ENCODE data around the gene SYNJ2.
"Not testable (repeated sequence)": the region's sequence is repeated elsewhere in the genome, so short reads cannot be mapped to it uniquely, and the experiment has no call there.

SYNJ2 gene

DNA sequence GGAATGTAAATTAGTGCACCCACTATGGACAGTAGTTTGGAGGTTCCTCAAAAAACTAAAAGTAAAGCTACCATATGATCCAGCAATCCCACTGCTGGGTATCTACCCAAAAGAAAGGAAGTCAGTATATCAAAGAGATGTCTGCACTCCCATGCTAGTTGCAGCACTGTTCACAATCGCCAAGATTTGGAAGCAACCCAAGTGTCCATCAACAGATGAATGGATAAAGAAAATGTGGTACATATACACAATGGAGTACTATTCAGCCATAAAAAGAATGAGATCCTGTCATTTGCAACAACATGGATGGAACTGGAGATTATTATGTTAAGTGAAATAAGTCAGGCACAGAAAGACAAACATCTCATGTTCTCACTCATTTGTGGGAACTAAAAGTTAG lies 30.8 kb upstream of the SYNJ2 start:
- not testable (repeated sequence) for ATAC-seq (replicated peaks); DNase-seq

DNA sequence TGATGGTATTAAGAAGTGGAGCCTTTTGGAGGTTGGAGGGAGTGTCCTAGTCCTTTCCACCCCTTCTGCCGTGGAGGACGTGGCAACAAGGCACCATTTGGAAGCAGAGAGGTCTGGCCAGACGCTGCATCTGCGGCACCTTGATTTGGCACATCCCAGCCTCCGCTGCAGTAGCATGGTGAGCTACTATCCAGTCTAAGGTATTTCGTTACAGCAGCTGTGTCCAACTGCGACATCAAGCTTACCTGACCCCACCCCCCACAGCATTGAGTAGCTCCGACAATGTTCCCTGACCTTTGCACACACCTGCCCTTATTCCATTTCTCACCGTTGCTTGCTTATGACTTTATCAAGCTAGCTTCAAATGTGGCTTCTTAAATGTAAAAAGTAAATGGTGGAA lies 29.8 kb upstream of the SYNJ2 start:
- peaks cover 14 to 34% of the 10 kb centered on the region in 2 donors for H3K27me3 Mint-ChIP-seq
- H3K4me3 Mint-ChIP-seq = no peak overlapping the region
- no peak overlapping the region for H3K27ac Mint-ChIP-seq
- no peaks in the 10 kb centered on the region for H3K36me3 Mint-ChIP-seq (ENCODE audit: insufficient read depth)
- no peak for DNase-seq
- H3K9me3 Mint-ChIP-seq = no peaks in the 10 kb centered on the region
- ATAC-seq (replicated peaks) = no peak
- H3K4me1 Mint-ChIP-seq (ENCODE audit: low read depth in 2 of 2) = no peaks in the 10 kb centered on the region

More for the DNA sequence above, 30.8 kb upstream of the SYNJ2 start:
- not testable (repeated sequence) for H3K4me3 Mint-ChIP-seq; H3K9me3 Mint-ChIP-seq; H3K4me1 Mint-ChIP-seq (ENCODE audit: low read depth in 2 of 2); H3K27ac Mint-ChIP-seq; H3K36me3 Mint-ChIP-seq (ENCODE audit: insufficient read depth)
- peaks cover 14 to 35% of the 10 kb centered on the region in 2 donors for H3K27me3 Mint-ChIP-seq

DNA sequence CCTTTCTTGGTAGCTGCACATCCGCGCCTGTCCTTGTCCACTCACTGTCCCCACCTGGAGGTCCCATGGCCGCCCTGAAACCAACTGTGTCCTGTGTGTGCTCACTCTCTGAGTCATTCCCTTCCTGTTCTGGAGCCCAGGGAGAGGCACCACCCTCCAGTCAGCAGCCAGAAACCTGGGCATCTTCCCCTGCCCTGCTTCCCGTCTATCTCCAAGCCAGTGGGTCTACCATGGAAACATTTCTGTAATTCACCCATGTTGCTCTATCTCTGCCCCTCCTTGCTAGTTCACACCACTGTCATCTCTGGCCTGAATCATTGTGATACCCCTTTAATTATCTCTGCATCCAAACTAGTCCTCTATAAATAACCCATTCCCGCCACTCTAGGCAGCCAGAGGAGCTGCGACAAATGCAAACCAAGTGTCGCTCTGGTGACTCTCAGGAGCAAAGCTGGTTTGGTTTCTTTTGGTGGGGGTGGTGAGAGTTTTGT lies 28.8 kb upstream of the SYNJ2 start:
- H3K9me3 Mint-ChIP-seq = no peaks in the 10 kb centered on the region
- no peaks in the 10 kb centered on the region for H3K4me1 Mint-ChIP-seq (ENCODE audit: low read depth in 2 of 2)
- peak overlapping the region in 1 of 2 donors; percentile 13 for H3K27ac Mint-ChIP-seq
- H3K27me3 Mint-ChIP-seq = peaks cover 14 to 29% of the 10 kb centered on the region in 2 donors
- H3K4me3 Mint-ChIP-seq = no peak overlapping the region
- no peak for DNase-seq
- H3K36me3 Mint-ChIP-seq (ENCODE audit: insufficient read depth) = no peaks in the 10 kb centered on the region
- no peak for ATAC-seq (replicated peaks)

DNA sequence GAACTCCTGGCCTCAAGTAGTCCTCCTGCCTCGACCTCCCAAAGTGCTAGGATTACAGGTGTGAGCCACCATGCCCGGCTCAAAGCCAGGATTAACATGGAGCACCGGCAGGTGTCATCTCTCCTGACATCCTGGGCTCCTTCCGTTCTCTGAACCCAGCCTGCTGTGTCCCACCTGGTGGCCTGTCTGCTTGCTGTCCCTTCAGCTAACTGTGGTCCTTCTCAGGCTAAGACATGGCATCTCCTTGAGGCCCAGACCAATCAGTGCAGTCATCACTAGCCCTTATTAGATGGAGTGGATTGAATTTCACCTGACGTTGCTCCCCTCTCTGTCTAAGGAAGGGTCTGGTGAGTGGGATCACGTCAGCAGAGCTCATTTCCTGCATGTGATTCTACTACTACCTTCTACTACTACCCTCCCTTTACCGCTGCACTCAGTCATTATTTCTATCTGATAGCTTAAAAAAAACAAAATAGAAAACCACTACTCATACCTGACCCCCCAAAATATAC lies 28.0 kb upstream of the SYNJ2 start:
- no peak for DNase-seq
- peaks cover 2 to 4% of the 10 kb centered on the region in 2 donors for H3K9me3 Mint-ChIP-seq
- H3K4me3 Mint-ChIP-seq = no peak overlapping the region
- H3K27me3 Mint-ChIP-seq = peaks cover 14 to 29% of the 10 kb centered on the region in 2 donors
- no peaks in the 10 kb centered on the region for H3K4me1 Mint-ChIP-seq (ENCODE audit: low read depth in 2 of 2)
- H3K27ac Mint-ChIP-seq = peak overlapping the region in 1 of 2 donors; percentile 77
- no peak for ATAC-seq (replicated peaks)
- H3K36me3 Mint-ChIP-seq (ENCODE audit: insufficient read depth) = no peaks in the 10 kb centered on the region

DNA sequence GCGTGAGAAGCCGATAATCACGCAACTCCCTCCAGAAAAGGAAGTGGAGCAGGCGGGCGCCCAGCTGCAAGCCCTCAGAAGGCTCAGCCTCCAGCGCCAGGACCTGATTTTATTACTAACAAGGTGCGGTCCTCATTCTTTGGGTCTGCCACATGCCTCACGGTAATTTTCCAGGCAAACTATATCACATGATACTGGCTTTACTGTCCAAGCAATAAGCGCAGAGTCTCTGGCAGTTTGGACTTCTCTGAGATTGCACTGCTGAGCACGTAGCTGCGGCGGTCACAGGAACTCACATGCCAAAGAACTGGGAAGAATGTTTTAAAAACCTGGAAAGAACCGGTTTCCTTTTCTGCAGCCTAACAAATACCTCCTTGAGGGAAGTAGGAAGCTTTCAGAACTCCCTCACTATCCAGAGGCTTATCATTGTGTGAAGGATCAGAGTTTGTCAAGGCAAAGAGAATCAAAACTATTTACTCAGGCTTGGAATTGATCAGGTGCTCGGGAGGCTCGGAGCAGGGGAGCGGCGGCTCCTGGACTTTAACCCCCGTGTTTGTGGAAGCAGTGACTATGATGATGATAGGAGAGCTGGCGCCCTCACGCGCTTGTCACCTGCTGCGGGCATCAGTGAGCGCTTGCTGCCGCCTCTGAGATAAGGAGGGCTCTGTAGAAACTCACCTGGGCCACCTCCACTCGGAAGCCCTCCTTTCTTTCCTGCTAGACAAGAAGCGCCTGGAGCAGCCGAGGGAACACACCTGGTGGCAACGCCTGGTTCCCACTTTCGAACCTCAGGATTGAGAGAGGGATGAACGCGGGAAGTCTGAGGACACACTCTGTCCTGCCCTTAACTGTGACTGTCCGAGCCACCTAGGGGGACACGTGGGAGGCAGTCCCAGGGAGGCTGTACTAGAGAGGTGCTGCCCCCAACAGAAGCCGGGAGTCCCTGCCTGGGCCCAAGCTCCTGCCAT lies 27.2 kb upstream of the SYNJ2 start:
- peaks cover 14 to 29% of the 10 kb centered on the region in 2 donors for H3K27me3 Mint-ChIP-seq
- ATAC-seq (replicated peaks) (no peak), DNase-seq (no peak)
- peaks cover 4 to 12% of the 10 kb centered on the region in 2 donors for H3K9me3 Mint-ChIP-seq
- H3K36me3 Mint-ChIP-seq (ENCODE audit: insufficient read depth) = no peaks in the 10 kb centered on the region
- peak overlapping the region in 1 of 2 donors; percentile 77 for H3K27ac Mint-ChIP-seq
- no peaks in the 10 kb centered on the region for H3K4me1 Mint-ChIP-seq (ENCODE audit: low read depth in 2 of 2)
- H3K4me3 Mint-ChIP-seq = no peak overlapping the region

DNA sequence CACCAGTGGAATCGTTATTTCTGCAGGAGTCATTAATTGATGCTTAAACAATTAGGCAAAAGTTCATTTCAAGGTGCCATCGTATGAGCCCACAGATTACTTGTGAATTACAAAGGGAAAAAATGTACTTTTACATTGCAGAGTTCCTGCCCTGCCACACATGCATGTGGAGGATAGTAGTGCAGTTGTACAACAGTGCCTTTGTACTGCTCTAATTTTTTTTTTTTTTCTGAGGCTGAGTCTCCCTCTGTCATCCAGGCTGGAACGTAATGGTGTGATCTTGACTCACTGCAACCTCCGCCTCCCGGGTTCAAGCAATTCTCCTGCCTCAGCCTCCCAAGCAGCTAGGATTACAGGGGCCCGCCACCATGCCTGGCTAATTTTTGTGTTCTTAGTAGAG lies 26.0 kb upstream of the SYNJ2 start:
- Mint-ChIP-seq H3K4me1 (ENCODE audit: low read depth in 2 of 2) (no peaks in the 10 kb centered on the region), H3K27ac (no peak overlapping the region), H3K36me3 (ENCODE audit: insufficient read depth) (no peaks in the 10 kb centered on the region), H3K9me3 (peaks cover 6 to 19% of the 10 kb centered on the region in 2 donors), H3K4me3 (no peak overlapping the region), H3K27me3 (peaks cover 14 to 29% of the 10 kb centered on the region in 2 donors)
- ATAC-seq (replicated peaks) (no peak), DNase-seq (no peak)

DNA sequence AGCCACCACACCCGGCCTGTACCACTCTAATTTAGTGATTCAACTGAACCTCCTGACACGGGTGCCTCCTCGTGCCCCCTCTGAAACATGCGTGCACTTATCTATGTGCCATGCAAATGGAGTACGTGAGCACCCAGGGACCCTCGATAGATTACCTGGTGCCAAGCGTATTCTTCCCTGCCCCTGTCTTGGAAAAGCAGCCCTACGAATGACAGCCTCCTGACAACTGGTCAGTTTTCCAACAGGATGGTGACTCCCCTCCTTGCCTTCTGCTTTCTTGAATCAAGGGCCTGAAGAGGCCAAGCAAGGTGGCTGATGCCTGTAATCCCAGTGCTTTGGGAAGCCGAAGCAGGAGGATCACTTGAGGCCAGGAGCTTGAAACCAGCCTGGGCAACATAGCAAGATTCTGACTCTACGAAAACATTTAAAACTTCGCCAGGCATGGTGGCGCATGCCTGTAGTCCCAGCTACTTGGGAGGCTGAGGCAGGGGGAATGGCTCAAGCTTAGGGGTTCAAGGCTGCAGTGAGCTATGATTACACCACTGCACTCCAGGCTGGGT lies 25.4 kb upstream of the SYNJ2 start:
- Mint-ChIP-seq H3K4me3 (no peak overlapping the region), H3K27me3 (peaks cover 20 to 29% of the 10 kb centered on the region in 2 donors), H3K4me1 (ENCODE audit: low read depth in 2 of 2) (no peaks in the 10 kb centered on the region), H3K36me3 (ENCODE audit: insufficient read depth) (no peaks in the 10 kb centered on the region), H3K9me3 (peaks cover 6 to 19% of the 10 kb centered on the region in 2 donors), H3K27ac (no peak overlapping the region)
- no peak for DNase-seq
- ATAC-seq (replicated peaks) = no peak

DNA sequence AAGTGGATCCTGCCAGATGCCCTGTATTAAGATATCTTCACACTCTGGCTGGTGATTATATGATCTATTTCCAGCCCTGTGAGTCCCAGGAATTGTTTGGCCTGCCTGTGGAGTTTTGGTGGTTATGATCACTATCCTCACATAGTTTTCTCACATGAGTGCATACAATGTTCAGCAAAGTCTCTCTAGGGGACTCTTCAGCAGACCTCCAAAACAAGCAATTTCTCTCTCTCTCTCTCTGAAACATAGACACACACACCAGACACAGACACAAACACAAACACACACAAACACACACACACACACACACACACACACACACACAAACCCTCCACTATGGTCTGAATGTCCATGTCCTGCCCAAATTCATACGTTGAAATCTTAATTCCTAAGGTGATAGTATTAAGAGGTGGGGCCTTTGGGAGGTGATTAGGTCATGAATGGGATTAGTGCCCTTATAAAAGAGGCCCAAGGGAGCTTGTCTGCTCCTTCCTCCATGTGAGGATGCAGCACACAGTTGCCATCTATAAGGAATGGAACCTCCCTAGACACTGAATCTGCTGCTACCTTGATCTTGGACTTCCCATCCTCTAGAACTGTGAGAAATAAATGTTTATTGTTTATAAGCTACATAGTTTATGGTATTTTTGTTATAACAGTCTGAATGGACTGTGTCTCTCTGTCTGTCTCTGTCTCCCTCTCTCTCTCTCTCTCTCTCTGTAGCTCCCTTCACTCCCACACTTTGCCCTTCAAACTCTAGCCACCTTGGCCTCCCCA lies 22.0 kb upstream of the SYNJ2 start:
- DNase-seq = no peak
- peaks cover 15 to 22% of the 10 kb centered on the region in 2 donors for H3K27me3 Mint-ChIP-seq
- H3K4me3 Mint-ChIP-seq = no peak overlapping the region
- H3K4me1 Mint-ChIP-seq (ENCODE audit: low read depth in 2 of 2) = peaks cover 0 to 4% of the 10 kb centered on the region in 2 donors
- peaks cover 6 to 19% of the 10 kb centered on the region in 2 donors for H3K9me3 Mint-ChIP-seq
- H3K36me3 Mint-ChIP-seq (ENCODE audit: insufficient read depth) = no peaks in the 10 kb centered on the region
- no peak for ATAC-seq (replicated peaks)
- no peak overlapping the region for H3K27ac Mint-ChIP-seq

DNA sequence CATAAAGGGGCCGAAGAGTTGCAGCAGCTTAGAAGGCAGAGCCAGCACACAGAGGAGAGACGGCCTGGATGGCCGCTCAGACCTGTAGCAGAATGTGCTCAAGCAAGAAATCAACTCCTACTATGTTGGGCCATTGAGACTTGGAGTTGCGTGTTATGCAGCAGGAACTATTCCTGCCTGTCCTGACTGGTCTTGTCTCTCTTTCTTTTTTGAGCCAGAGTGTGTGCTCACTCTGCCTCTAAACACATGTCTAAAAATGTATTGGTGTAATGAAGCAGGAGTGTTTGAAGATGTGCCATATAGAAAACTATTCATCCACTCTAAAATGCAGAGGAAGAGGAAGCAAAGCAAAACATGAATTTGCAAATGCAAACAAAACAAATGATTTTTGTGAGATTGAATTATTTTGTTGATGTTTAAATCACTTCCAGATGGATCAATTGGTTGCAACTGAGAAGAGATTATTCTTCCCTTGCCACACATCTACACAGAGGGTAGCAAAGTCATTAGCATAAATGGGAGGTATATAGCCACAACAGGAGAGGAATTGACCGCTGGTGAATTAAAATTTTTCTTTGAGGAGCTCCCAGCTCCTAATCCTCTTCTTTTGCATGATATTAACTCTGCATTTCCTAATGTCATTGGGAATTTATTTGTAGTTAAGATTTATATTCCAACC lies 20.4 kb upstream of the SYNJ2 start:
- no peak overlapping the region for H3K4me3 Mint-ChIP-seq
- ATAC-seq (replicated peaks) = no peak
- H3K36me3 Mint-ChIP-seq (ENCODE audit: insufficient read depth) = no peaks in the 10 kb centered on the region

DNA sequence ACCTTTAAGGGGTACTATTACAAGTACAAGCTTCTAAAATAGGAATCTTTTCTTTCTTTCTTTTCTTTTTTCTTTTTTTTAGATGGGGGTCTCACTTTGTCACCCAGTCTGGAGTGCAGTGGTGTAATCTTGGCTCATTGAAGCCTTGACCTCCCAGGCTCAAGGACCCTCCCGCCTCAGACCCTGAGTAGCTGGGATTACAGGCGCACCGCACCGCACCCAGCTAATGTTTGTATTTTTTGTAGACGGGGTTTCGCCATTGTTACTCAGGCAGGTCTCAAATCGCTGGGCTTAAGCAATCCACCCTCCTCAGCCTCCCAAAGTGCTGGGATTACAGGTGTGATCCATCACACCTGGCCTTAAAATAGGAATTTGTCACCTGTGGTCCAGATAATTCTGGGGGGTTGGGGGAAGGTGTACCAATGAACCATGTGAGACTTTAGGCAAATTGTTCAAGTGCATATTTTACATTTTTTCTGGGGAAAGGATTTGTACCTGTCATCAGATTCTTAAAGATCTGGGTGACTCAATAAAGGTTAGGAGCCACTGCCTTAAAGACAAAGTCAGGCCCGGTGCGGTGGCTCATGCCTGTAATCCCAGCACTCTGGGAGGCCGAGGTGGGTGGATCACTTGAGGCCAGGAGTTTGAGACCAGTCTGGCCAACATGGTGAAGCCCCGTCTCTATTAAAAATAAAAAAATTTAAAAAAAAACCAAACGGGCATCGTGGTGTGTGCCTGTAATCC lies 19.7 kb upstream of the SYNJ2 start:
- peaks cover 6 to 19% of the 10 kb centered on the region in 2 donors for H3K9me3 Mint-ChIP-seq
- peaks cover 9 to 16% of the 10 kb centered on the region in 2 donors for H3K27me3 Mint-ChIP-seq
- H3K27ac Mint-ChIP-seq = no peak overlapping the region
- no peak for ATAC-seq (replicated peaks)
- no peak for DNase-seq
- H3K36me3 Mint-ChIP-seq (ENCODE audit: insufficient read depth) = no peaks in the 10 kb centered on the region
- no peak overlapping the region for H3K4me3 Mint-ChIP-seq
- peaks cover 0 to 4% of the 10 kb centered on the region in 2 donors for H3K4me1 Mint-ChIP-seq (ENCODE audit: low read depth in 2 of 2)

More for the DNA sequence above, 20.4 kb upstream of the SYNJ2 start:
- no peak overlapping the region for H3K27ac Mint-ChIP-seq
- H3K27me3 Mint-ChIP-seq = peaks cover 9 to 16% of the 10 kb centered on the region in 2 donors
- DNase-seq = no peak
- H3K9me3 Mint-ChIP-seq = peaks cover 6 to 19% of the 10 kb centered on the region in 2 donors
- peaks cover 0 to 4% of the 10 kb centered on the region in 2 donors for H3K4me1 Mint-ChIP-seq (ENCODE audit: low read depth in 2 of 2)

DNA sequence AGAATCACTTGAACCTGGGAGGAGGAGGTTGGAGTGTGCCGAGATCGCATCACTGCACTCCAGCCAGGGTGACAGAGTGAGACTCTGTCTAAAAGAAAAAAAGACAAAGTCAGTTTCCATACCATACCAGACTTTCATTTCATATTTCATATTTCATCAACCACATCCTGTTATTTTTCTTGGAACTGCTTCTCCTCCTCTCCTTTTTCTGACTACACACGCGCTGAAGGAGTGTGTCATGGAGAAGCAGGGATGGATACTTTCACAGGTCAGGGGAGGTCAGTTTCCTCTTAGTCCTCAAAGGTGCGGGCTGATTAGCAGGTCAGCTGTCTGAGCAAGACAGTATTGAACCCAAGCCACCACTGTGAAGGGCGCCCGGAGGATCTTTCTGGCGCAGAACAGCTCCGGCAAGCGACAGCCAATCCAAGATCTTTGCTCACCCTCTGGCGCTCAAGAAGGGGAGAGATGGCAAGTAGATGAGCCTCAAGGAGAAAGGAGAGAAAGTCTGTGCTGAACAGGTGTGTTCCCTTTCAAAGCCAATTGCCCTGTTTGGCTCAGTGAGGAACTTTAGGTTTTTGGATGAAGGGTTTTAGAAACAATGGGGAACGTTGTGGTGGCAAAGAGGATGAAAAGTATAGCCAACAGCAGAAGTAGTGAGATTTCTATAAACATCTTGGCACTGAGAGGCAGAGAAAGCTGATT lies 18.9 kb upstream of the SYNJ2 start:
- H3K4me3 Mint-ChIP-seq = no peak overlapping the region
- DNase-seq (no peak), ATAC-seq (replicated peaks) (no peak)
- H3K36me3 Mint-ChIP-seq (ENCODE audit: insufficient read depth) = no peaks in the 10 kb centered on the region
- peaks cover 9 to 16% of the 10 kb centered on the region in 2 donors for H3K27me3 Mint-ChIP-seq
- peaks cover 6 to 19% of the 10 kb centered on the region in 2 donors for H3K9me3 Mint-ChIP-seq
- peaks cover 0 to 4% of the 10 kb centered on the region in 2 donors for H3K4me1 Mint-ChIP-seq (ENCODE audit: low read depth in 2 of 2)
- no peak overlapping the region for H3K27ac Mint-ChIP-seq

DNA sequence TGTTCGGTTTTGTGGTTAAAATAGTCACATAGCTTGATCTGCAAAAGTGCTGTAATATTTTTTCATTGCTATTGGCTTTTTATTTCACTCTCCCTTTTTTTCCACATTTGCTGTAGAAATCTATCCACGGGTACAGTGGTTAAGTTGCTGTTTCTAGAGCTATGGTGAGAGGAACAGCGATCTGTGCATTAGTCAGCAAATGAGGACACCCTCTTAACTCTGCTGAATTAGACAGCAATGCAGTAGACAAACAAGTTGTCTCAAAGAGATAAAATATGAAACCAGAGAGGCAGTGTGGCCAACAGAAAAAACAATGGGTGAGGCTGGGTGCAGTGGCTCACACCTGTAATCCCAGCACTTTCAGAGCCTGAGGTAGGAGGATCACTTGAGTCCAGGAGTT lies 17.6 kb upstream of the SYNJ2 start:
- H3K4me3 Mint-ChIP-seq = no peak overlapping the region
- H3K36me3 Mint-ChIP-seq (ENCODE audit: insufficient read depth) = no peaks in the 10 kb centered on the region
- ATAC-seq (replicated peaks) (no peak), DNase-seq (no peak)
- H3K27me3 Mint-ChIP-seq = peaks cover 9 to 16% of the 10 kb centered on the region in 2 donors
- no peak overlapping the region for H3K27ac Mint-ChIP-seq
- peaks cover 3 to 11% of the 10 kb centered on the region in 2 donors for H3K9me3 Mint-ChIP-seq
- H3K4me1 Mint-ChIP-seq (ENCODE audit: low read depth in 2 of 2) = peaks cover 0 to 4% of the 10 kb centered on the region in 2 donors

Measured in effector memory CD8-positive, alpha-beta T cell (primary cell).